GM13977 (cell line): ENCODE results near the gene STARD10.

ENCODE experiments used
- DNase-seq: peaks from one replicate; pipeline ENCODE4 v3.0.0; 2012; ENCODE audit warnings: low spot score
- CTCF ChIP-seq: IDR thresholded peaks from 2 replicates; pipeline ENCODE4 v1.5.1; 2012; ENCODE audit warnings: mild to moderate bottlenecking, control low read depth; ENCODE audit not compliant: insufficient read depth; ENCODE audit errors: extremely low read depth, missing control alignments
- in situ Hi-C: fragments of 300-500 bp; cut with MboI; formaldehyde crosslinking; loops from one replicate; pipeline ENCODE4 v1.12.0; 2022; ENCODE audit warnings: low sequenced_read_pairs, low pct_unique_long_range_greater_than_20kb, mixed read lengths, inconsistent platforms; ENCODE audit not compliant: unreplicated experiment

Gene STARD10

GRCh38 chr11:72721689-72722049, 72.2 kb downstream of the STARD10 start:
- TF ChIP-seq CTCF: no peak
- no peak for DNase-seq
- in situ Hi-C loops: loop anchor here (25.0 kb wide), 1 partner anchor 466 kb away; no protein-coding TSS in a partner anchor

- no peak for DNase-seq
- in situ Hi-C loops: loop anchor here (25.0 kb wide), 1 partner anchor 466 kb away; no protein-coding TSS in a partner anchor
- TF ChIP-seq CTCF: no peak
Observed at GRCh38 chr11:72721276-72721675, 72.6 kb downstream of the STARD10 start.

GRCh38 chr11:72720784-72721183, 73.1 kb downstream of the STARD10 start:
- no peak for DNase-seq
- in situ Hi-C loops: loop anchor here (25.0 kb wide), 1 partner anchor 467 kb away; no protein-coding TSS in a partner anchor

GRCh38 chr11:72720047-72720446, 73.8 kb downstream of the STARD10 start:
- no peak for TF ChIP-seq CTCF
- in situ Hi-C loops: loop anchor here (25.0 kb wide), 1 partner anchor 467 kb away; no protein-coding TSS in a partner anchor
- DNase-seq: no peak

More at GRCh38 chr11:72720784-72721183, 73.1 kb downstream of the STARD10 start:
- TF ChIP-seq CTCF: no peak

GRCh38 chr11:72719551-72719950, 74.3 kb downstream of the STARD10 start:
- no peak for DNase-seq

GRCh38 chr11:72719144-72719543, 74.7 kb downstream of the STARD10 start:
- no peak for TF ChIP-seq CTCF
- in situ Hi-C loops: loop anchor here (25.0 kb wide), 1 partner anchor 468 kb away; no protein-coding TSS in a partner anchor
- DNase-seq: no peak

More at GRCh38 chr11:72719551-72719950, 74.3 kb downstream of the STARD10 start:
- in situ Hi-C loops: loop anchor here (25.0 kb wide), 1 partner anchor 468 kb away; no protein-coding TSS in a partner anchor
- TF ChIP-seq CTCF: no peak
